Measurements from ENCODE around the gene ZNF621.

DNA sequence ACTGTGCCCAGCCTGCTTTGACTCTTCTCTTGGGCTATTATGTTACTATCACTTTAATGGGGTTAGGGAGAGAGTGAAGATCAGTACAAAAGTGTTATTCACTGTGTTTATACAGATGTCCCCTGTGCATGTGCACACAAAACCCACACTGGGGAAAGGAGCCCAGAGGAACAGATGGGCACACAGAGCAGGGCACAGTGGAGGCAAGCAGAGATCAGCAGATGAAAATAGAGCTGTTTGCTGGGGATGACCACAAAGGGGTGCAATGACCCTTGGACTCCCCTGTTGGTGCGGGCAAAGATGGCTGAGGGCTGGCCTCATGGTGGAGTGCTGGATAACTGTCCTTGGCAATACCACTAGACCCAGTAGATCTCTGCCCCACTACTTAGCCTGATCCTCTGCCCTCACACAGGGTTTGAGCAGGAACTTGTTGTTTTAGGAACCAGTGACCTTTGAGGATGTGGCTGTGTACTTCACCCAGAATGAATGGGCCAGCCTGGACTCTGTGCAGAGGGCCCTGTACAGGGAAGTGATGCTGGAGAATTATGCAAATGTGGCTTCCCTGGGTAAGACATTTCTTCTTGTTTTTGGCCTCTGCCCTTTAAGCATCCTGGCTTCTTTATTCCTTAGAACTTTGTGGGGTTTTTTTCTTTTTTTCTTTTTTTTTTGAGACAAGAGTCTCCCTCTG, 13.6 kb upstream of the ZNF621 start:
- TF ChIP-seq, protein P1, sequence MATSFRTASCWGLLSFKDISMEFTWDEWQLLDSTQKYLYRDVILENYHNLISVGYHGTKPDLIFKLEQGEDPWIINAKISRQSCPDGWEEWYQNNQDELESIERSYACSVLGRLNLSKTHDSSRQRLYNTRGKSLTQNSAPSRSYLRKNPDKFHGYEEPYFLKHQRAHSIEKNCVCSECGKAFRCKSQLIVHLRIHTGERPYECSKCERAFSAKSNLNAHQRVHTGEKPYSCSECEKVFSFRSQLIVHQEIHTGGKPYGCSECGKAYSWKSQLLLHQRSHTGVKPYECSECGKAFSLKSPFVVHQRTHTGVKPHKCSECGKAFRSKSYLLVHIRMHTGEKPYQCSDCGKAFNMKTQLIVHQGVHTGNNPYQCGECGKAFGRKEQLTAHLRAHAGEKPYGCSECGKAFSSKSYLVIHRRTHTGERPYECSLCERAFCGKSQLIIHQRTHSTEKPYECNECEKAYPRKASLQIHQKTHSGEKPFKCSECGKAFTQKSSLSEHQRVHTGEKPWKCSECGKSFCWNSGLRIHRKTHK (tag by site-specific recombination; IDR thresholded peaks at IDR 0.05): no peak
- TF ChIP-seq KLF8 (tag by site-specific recombination; IDR thresholded peaks at IDR 0.05): no peak
- no peak for TF ChIP-seq ZNF530 (tag by site-specific recombination; IDR thresholded peaks at IDR 0.05; ENCODE audit: low read depth)
- no peak for TF ChIP-seq YY1 (tag by site-specific recombination; IDR thresholded peaks at IDR 0.05)
- TF ChIP-seq, protein P2, sequence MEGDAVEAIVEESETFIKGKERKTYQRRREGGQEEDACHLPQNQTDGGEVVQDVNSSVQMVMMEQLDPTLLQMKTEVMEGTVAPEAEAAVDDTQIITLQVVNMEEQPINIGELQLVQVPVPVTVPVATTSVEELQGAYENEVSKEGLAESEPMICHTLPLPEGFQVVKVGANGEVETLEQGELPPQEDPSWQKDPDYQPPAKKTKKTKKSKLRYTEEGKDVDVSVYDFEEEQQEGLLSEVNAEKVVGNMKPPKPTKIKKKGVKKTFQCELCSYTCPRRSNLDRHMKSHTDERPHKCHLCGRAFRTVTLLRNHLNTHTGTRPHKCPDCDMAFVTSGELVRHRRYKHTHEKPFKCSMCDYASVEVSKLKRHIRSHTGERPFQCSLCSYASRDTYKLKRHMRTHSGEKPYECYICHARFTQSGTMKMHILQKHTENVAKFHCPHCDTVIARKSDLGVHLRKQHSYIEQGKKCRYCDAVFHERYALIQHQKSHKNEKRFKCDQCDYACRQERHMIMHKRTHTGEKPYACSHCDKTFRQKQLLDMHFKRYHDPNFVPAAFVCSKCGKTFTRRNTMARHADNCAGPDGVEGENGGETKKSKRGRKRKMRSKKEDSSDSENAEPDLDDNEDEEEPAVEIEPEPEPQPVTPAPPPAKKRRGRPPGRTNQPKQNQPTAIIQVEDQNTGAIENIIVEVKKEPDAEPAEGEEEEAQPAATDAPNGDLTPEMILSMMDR (tag by site-specific recombination; IDR thresholded peaks at IDR 0.05): no peak
- no peak for TF ChIP-seq ZNF24 (tag by site-specific recombination; IDR thresholded peaks at IDR 0.05)
- TF ChIP-seq ZBTB1 (tag by site-specific recombination; IDR thresholded peaks at IDR 0.05): no peak
- no peak for TF ChIP-seq KLF10 (tag by site-specific recombination; IDR thresholded peaks at IDR 0.05)
- TF ChIP-seq, protein P3, sequence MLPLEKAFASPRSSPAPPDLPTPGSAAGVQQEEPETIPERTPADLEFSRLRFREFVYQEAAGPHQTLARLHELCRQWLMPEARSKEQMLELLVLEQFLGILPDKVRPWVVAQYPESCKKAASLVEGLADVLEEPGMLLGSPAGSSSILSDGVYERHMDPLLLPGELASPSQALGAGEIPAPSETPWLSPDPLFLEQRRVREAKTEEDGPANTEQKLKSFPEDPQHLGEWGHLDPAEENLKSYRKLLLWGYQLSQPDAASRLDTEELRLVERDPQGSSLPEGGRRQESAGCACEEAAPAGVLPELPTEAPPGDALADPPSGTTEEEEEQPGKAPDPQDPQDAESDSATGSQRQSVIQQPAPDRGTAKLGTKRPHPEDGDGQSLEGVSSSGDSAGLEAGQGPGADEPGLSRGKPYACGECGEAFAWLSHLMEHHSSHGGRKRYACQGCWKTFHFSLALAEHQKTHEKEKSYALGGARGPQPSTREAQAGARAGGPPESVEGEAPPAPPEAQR (tag by site-specific recombination; IDR thresholded peaks at IDR 0.05): no peak
- TF ChIP-seq ZNF830 (tag by site-specific recombination; IDR thresholded peaks at IDR 0.05; ENCODE audit: low read depth): no peak
- TF ChIP-seq SETDB1 (IDR thresholded peaks at IDR 0.05; ENCODE audit: insufficient read length, low read length): no peak
- TF ChIP-seq, protein P4, sequence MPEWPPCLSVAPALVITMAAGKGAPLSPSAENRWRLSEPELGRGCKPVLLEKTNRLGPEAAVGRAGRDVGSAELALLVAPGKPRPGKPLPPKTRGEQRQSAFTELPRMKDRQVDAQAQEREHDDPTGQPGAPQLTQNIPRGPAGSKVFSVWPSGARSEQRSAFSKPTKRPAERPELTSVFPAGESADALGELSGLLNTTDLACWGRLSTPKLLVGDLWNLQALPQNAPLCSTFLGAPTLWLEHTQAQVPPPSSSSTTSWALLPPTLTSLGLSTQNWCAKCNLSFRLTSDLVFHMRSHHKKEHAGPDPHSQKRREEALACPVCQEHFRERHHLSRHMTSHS (tag by site-specific recombination; IDR thresholded peaks at IDR 0.05): no peak
- TF ChIP-seq, protein P5, sequence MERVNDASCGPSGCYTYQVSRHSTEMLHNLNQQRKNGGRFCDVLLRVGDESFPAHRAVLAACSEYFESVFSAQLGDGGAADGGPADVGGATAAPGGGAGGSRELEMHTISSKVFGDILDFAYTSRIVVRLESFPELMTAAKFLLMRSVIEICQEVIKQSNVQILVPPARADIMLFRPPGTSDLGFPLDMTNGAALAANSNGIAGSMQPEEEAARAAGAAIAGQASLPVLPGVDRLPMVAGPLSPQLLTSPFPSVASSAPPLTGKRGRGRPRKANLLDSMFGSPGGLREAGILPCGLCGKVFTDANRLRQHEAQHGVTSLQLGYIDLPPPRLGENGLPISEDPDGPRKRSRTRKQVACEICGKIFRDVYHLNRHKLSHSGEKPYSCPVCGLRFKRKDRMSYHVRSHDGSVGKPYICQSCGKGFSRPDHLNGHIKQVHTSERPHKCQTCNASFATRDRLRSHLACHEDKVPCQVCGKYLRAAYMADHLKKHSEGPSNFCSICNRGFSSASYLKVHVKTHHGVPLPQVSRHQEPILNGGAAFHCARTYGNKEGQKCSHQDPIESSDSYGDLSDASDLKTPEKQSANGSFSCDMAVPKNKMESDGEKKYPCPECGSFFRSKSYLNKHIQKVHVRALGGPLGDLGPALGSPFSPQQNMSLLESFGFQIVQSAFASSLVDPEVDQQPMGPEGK (tag by site-specific recombination; IDR thresholded peaks at IDR 0.05): no peak
- no peak for TF ChIP-seq ZNF114 (tag by site-specific recombination; IDR thresholded peaks at IDR 0.05)
